Embryonic facial prominence (tissue), 1 donor: Measurements from ENCODE around the gene ADCY6.
"Not testable (repeated sequence)": the region's sequence is repeated elsewhere in the genome, so short reads cannot be mapped to it uniquely, and the experiment has no call there.

ENCODE experiments used
- DNase-seq: peaks from one replicate; pipeline ENCODE4 v3.0.0-alpha.2; 2016; ENCODE audit errors: extremely low spot score

Gene ADCY6

GRCh38 chr12:48750769-48751356 is 38.0 kb downstream of the ADCY6 start:
- DNase-seq: no peak

GRCh38 chr12:48750215-48750614 is 38.7 kb downstream of the ADCY6 start:
- DNase-seq: no peak

GRCh38 chr12:48744251-48745008 is 44.5 kb downstream of the ADCY6 start:
- no peak for DNase-seq

- no peak for DNase-seq
Observed at GRCh38 chr12:48739618-48740269, 49.1 kb downstream of the ADCY6 start.

- DNase-seq: no peak
Observed at GRCh38 chr12:48736456-48736855, 52.4 kb downstream of the ADCY6 start.

- no peak for DNase-seq
Observed at GRCh38 chr12:48728807-48729206, 60.1 kb downstream of the ADCY6 start.

- not testable (repeated sequence) for DNase-seq
Observed at GRCh38 chr12:48720737-48721136, 68.2 kb downstream of the ADCY6 start.

- not testable (repeated sequence) for DNase-seq
Observed at GRCh38 chr12:48720171-48720570, 68.7 kb downstream of the ADCY6 start.

- DNase-seq: not testable (repeated sequence)
Observed at GRCh38 chr12:48719002-48719401, 69.9 kb downstream of the ADCY6 start.

- no peak for DNase-seq
Observed at GRCh38 chr12:48717252-48717695, 71.6 kb downstream of the ADCY6 start.

- peak; percentile 98 for DNase-seq
Observed at GRCh38 chr12:48716493-48717251, 72.2 kb downstream of the ADCY6 start, which contains the start of gene CCNT1. TSS of gene CCNT1 (minus strand) at chr12:48716707. CDS start at chr12:48716675, 32 bp downstream.
